IMR-90 (cell line): Measurements from ENCODE around the gene RPAP2.

ENCODE experiments used
- BHLHE40 ChIP-seq: fragments of 150-350 bp; IDR thresholded peaks from 2 replicates; pipeline ENCODE4 v1.6.1; 2016; ENCODE audit warnings: mild to moderate bottlenecking, low read depth, low read length
- CEBPB ChIP-seq: IDR thresholded peaks from 2 replicates; pipeline ENCODE4 v1.6.1; 2012; ENCODE audit warnings: low read depth, low read length, improper control_type of control experiment
- POLR2A ChIP-seq: IDR thresholded peaks from 2 replicates; pipeline ENCODE4 v1.6.1; 2012; ENCODE audit warnings: mild to moderate bottlenecking, low read depth, low read length
- RAD21 ChIP-seq: IDR thresholded peaks from 2 replicates; pipeline ENCODE4 v1.6.1; 2012; ENCODE audit warnings: low read length, improper control_type of control experiment
- TF ChIP-seq, protein P1 (sequence below): conservative IDR thresholded peaks from 2 replicates; pipeline ENCODE4 v1.5.1; 2012; ENCODE audit warnings: mild to moderate bottlenecking, low read depth, low read length, improper control_type of control experiment
- TF ChIP-seq, protein P2 (sequence below): fragments of 150-350 bp; IDR thresholded peaks from 2 replicates; pipeline ENCODE4 v1.6.1; 2017; ENCODE audit warnings: mild to moderate bottlenecking, antibody characterized with exemption, low read length, low read depth

DNA sequence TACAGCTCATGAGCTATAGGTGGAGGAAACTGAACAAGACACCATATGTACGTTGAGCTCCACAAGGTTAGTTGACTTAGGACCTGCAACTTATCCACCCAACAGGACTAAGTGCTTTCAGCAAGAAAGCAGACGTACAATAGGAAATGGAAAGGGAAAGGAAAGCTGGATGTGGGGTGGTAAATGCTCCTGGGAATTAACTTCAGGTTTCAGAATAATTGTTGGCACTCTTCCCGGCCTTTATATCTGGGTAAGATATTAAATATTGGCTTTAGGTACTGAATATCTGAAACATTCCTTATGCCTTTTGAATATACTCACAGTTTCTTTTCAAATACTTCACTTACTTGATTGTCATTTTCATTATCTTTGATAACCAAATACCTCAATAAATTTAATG, 36.3 kb upstream of the RPAP2 start:
- TF ChIP-seq, protein P1, sequence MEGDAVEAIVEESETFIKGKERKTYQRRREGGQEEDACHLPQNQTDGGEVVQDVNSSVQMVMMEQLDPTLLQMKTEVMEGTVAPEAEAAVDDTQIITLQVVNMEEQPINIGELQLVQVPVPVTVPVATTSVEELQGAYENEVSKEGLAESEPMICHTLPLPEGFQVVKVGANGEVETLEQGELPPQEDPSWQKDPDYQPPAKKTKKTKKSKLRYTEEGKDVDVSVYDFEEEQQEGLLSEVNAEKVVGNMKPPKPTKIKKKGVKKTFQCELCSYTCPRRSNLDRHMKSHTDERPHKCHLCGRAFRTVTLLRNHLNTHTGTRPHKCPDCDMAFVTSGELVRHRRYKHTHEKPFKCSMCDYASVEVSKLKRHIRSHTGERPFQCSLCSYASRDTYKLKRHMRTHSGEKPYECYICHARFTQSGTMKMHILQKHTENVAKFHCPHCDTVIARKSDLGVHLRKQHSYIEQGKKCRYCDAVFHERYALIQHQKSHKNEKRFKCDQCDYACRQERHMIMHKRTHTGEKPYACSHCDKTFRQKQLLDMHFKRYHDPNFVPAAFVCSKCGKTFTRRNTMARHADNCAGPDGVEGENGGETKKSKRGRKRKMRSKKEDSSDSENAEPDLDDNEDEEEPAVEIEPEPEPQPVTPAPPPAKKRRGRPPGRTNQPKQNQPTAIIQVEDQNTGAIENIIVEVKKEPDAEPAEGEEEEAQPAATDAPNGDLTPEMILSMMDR, result no peak
- TF ChIP-seq CEBPB (no peak), POLR2A (no peak), RAD21 (no peak), BHLHE40 (no peak)
- TF ChIP-seq, protein P2, sequence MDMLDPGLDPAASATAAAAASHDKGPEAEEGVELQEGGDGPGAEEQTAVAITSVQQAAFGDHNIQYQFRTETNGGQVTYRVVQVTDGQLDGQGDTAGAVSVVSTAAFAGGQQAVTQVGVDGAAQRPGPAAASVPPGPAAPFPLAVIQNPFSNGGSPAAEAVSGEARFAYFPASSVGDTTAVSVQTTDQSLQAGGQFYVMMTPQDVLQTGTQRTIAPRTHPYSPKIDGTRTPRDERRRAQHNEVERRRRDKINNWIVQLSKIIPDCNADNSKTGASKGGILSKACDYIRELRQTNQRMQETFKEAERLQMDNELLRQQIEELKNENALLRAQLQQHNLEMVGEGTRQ, result no peak
